Measurements from ENCODE around the gene TP53.
"Not testable (repeated sequence)": the region's sequence is repeated elsewhere in the genome, so short reads cannot be mapped to it uniquely, and the experiment has no call there.

TP53 gene

GRCh38 chr17:7631398-7632380 is 55.6 kb downstream of the TP53 start:
- no peak for DNase-seq (ENCODE audit: low read depth)

- DNase-seq (ENCODE audit: low read depth) = no peak
Observed at GRCh38 chr17:7629939-7630571, 57.2 kb downstream of the TP53 start, which contains the start of gene SHBG. Gene SHBG (plus strand): TSS chr17:7630135. CDS start chr17:7630173, 38 bp downstream.

DNA sequence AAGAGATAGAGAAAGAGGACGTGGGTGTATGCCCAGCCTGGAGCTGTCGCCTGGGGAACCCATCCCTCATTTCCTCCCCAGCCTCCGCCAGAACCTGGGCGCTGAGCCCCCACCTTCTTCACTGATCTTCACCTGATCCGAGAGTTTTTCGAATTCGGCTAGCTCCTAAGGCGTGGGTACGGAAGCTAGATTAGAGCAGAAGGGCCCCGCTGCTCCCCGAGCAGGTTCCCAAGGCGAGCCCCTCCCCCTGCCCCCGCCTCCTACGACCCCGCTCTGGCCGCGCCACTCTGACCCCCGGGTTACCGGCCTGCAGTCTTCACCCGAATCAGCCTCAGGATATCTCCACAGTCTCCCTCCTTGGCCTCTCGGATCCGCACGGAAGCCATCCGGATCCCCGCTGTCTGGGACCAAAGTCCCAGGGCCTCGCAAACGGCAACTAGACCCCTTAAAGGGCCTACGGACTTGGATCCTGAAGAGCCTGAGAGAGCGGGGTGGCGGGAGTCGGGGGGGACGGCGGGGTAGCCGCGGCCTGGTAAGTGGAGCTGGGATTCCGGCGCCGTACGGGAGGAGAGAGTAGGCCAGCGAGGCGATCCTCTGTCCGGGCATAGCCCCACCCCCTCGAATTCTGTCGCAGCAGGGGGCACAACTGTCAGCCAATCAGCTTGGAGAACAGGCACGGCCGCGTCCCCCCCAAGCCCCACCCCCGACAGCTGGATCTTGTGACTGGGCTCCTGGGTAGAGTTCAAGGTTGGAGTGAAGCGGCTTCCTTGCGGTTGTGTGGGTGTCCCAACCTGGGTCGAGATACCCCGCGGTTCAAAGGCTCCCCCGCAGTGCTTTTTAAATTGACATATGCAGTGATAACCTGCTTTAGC is 59.8 kb downstream of the TP53 start, which contains the start of gene SAT2:
SAT2 (minus strand) TSS at position 572 of the 872 bp plus-strand sequence; CDS start at position 386, 186 bp downstream.
- peak; percentile 74 for DNase-seq (ENCODE audit: low read depth)

DNA sequence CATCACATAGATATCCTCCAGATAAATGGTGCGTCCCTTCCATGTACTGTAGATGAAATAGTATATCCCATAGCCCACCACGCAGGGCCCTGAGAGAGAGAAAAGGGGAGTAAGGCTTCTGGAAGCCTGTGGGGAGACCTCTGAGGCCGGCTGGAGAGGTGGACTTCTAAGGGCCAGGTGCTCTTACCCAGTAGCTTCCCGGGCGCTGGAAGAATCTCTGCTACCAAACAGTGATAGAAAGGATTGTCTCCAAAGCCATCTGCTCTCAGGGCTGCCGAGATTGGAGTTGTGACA is 60.4 kb downstream of the TP53 start:
- no peak for DNase-seq (ENCODE audit: low read depth)

GRCh38 chr17:7626307-7626706 is 61.0 kb downstream of the TP53 start:
- no peak for DNase-seq (ENCODE audit: low read depth)

- not testable (repeated sequence) for DNase-seq (ENCODE audit: low read depth)
Observed at GRCh38 chr17:7625749-7626148, 61.5 kb downstream of the TP53 start.

- no peak for DNase-seq (ENCODE audit: low read depth)
Observed at GRCh38 chr17:7623661-7624060, 63.6 kb downstream of the TP53 start.

DNA sequence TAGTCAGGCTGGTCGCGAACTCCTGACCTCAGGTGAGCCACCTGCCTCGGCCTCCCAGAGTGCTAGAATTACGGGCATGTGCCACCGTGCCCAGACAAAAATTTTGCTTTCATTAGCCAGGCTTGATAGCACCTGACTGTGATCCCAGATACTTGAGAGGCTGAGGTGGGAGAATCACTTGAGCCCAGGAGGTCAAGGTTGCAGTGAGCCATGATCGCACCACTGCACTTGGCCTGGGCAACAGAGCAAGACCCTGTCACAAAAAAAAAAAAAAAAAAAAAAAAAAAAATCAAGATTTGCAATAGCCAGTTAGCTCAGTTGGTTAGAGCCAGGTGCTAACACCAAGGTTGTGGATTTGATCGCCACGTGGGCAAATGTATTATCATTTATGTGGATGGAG is 66.5 kb downstream of the TP53 start:
- DNase-seq (ENCODE audit: low read depth) = no peak

DNA sequence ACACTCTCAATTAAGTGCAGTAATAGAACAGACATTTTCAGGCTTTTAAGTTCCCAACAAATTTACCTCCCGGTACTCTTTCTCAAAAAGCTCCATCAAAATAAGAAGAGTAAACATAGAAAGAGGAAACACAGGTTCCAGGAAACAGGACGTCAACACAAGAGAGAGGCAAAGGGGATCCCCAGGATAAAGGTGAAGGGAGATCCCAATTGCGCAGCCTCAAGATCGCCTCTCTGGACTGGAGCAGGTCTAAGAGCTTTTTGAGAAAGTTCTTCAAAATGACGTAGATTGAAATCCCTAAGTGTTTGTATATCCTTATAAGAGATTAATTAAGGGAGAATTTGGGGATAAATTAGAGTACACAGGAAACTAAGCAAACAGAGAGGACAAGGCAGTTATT is 68.7 kb downstream of the TP53 start:
- DNase-seq (ENCODE audit: low read depth) = no peak

All from stimulated activated CD8-positive, alpha-beta memory T cell treated with anti-CD3 and anti-CD28 coated beads, Interleukin-12 subunit alpha, Interleukin-12 subunit beta, amount 100 ng/mL, for 1 hour (primary cell).